ENCODE data around the gene PRKN. TPM values are rescaled to one million over a fixed set of nuclear protein-coding genes. Genes with fewer than 3 reads are reported as not detected.

Gene PRKN
- total RNA-seq, 1 donor from 2014 or later, result 1.2 TPM

DNA sequence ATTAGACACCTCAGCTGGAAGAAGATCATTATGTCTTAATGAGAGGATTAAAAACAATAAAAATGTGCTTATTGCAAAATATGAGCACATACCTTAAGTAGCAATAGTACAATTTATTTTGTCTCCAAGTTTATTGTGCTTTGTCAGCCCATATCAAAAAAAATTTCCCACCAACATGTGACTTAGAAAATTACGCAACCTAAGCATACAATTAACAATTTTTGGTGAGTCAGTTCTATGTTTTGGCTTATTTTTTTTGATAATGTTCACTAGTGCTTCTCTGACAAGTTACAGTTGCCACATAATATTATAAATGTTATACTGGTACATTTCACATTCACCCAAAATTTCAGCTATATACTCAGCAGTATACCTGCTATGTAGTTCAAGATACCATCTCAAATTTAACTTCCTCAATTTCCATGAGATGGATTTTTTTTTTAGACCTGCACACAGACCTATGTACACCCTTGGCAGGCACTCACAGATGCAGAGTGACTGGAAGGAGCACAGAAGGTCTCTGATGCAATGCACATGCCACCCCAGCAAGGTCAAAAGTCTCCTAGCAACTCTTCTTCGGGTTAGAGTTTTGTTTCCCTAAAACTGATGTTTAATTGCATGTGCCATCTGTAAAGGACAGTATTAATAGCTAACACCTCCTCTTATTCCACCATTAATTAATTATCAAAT lies 112.4 kb downstream of the PRKN start:
- H3K4me3 ChIP-seq (ENCODE audit: low read depth, low read length), result no peak overlapping the region
- no peak for TF ChIP-seq CTCF (IDR thresholded peaks at IDR 0.05; ENCODE audit: insufficient read depth, low read length, poor library complexity, severe bottlenecking)
- DNase-seq (ENCODE audit: low read depth), result no peak
- no peaks in the 10 kb centered on the region for H3K36me3 ChIP-seq (ENCODE audit: control insufficient read depth, insufficient read depth, low read length)
- no peaks in the 10 kb centered on the region for H3K27me3 ChIP-seq (ENCODE audit: control insufficient read depth, insufficient read depth, low read length)

DNA sequence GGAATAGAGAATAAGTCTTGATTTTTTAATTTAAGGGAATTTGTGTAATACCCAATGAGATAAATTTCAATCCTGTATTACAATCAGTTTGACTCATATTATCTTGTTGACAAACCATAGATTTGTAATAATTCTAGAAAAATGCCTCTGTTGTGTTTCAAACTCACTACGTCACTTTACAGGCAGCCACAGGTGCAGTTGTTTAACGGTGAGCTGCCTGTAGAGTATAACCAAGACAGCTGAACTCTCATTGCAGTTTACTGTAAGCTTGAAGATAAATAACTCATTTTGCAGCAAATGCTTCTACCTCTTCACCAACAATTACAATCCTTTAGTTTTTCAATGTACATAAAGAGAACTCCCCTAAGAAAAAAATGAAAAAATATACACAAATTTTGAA lies 114.3 kb downstream of the PRKN start:
- no peak for DNase-seq (ENCODE audit: low read depth)
- Histone ChIP-seq H3K36me3 (ENCODE audit: control insufficient read depth, insufficient read depth, low read length) (no peaks in the 10 kb centered on the region), H3K27me3 (ENCODE audit: control insufficient read depth, insufficient read depth, low read length) (no peaks in the 10 kb centered on the region), H3K4me3 (ENCODE audit: low read depth, low read length) (no peak overlapping the region)
- TF ChIP-seq CTCF (IDR thresholded peaks at IDR 0.05; ENCODE audit: insufficient read depth, low read length, poor library complexity, severe bottlenecking), result no peak

GRCh38 chr6:162612613-162613012 lies 115.0 kb downstream of the PRKN start:
- no peak for DNase-seq (ENCODE audit: low read depth)
- TF ChIP-seq CTCF (IDR thresholded peaks at IDR 0.05; ENCODE audit: insufficient read depth, low read length, poor library complexity, severe bottlenecking), result no peak
- no peaks in the 10 kb centered on the region for H3K27me3 ChIP-seq (ENCODE audit: control insufficient read depth, insufficient read depth, low read length)
- no peak overlapping the region for H3K4me3 ChIP-seq (ENCODE audit: low read depth, low read length)
- H3K36me3 ChIP-seq (ENCODE audit: control insufficient read depth, insufficient read depth, low read length), result no peaks in the 10 kb centered on the region

DNA sequence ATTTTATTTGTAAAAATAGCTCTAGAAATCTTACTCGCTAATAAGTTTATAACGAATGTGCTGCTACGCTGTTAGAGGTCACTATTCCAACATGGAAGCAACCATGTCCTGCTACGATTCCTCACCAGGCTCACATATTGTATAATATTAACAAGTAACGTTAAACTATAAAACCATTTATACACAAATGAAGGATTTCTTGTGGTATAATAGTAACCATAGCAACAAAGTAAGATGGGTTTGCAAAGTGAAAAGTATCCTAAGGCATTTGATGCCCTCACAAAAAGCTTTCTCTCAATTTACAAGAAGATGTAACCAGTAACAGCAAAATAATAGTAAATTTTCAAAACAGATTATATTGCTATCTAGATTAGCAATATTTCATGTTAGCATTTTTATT lies 117.2 kb downstream of the PRKN start:
- H3K36me3 ChIP-seq (ENCODE audit: control insufficient read depth, insufficient read depth, low read length), result no peaks in the 10 kb centered on the region
- DNase-seq (ENCODE audit: low read depth), result no peak
- H3K4me3 ChIP-seq (ENCODE audit: low read depth, low read length), result no peak overlapping the region
- no peaks in the 10 kb centered on the region for H3K27me3 ChIP-seq (ENCODE audit: control insufficient read depth, insufficient read depth, low read length)
- no peak for TF ChIP-seq CTCF (IDR thresholded peaks at IDR 0.05; ENCODE audit: insufficient read depth, low read length, poor library complexity, severe bottlenecking)

- Histone ChIP-seq H3K27me3 (ENCODE audit: control insufficient read depth, insufficient read depth, low read length) (no peaks in the 10 kb centered on the region), H3K36me3 (ENCODE audit: control insufficient read depth, insufficient read depth, low read length) (no peaks in the 10 kb centered on the region), H3K4me3 (ENCODE audit: low read depth, low read length) (no peak overlapping the region)
- no peak for TF ChIP-seq CTCF (IDR thresholded peaks at IDR 0.05; ENCODE audit: insufficient read depth, low read length, poor library complexity, severe bottlenecking)
- no peak for DNase-seq (ENCODE audit: low read depth)
These were observed 121.7 kb downstream of the PRKN start for GRCh38 chr6:162605881-162606280.

Measured in kidney epithelial cell (primary cell).